Dermis microvascular lymphatic vessel endothelial cell (primary cell): ENCODE results near the gene PYCARD. TPM values are rescaled to one million over a fixed set of nuclear protein-coding genes. Genes with fewer than 3 reads are reported as not detected.
"Not testable (repeated sequence)": the region's sequence is repeated elsewhere in the genome, so short reads cannot be mapped to it uniquely, and the experiment has no call there.

Experiments
- DNase-seq, 2 donors: peaks; one replicate each; pipeline versions ENCODE4 v3.0.0 to v3.0.0-alpha.2; 2010; ENCODE audit warnings: low read depth in 2 of 2
- total RNA-seq: library from RNA; depleted of rRNA; stranded (reverse); fragments of >200 nt; gene quantifications from 2 replicates; pipeline ENCODE4 v1.2.1, GENCODE V29; 2014

PYCARD gene
- total RNA-seq, 1 donor from 2014 or later = 63.3 TPM

DNA sequence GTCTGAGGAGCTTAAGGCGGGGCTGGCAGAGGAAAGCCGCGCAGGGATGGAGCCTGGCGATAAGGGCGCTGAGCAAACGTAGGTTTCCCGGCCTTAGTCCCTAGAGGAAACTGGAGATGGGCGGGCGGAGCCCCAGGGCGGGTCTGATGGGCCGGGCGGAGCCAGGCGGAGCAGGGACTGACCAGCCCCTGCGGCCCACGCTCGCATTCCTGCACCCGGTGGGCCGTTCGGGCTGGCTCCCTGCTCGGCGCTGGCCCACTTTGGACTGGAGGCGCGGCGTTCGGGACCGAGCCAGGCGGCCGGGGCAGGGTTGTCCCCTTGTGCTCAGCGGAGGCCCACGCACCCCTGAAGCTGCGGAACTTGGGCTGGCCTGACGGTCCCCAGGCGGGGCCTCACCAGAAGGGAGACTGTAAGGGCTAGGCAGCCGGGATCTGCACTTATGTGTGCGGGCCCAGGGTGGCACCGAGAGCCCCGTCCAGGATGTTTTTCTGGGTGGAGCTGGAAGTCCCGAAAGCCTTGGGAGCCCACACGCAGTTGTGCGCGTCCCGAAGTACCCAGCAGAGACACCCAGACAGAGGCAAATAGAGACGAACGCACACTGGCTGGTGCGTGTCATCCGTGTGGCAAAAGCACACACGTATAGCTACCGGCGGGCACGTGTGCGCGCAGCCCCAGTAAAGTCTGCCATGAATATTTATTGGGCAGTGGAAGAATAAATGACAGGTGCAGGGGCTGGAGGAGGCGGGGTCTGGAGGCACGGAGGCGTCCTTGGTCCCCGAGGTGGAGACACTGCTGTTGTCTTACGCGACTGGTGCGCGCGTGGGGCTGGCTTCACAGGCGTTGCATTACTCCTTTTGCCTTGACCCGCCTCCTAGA is 13.0 kb upstream of the PYCARD start:
- peak in 1 of 2 donors; percentile 54 for DNase-seq

- no peak for DNase-seq
Observed at GRCh38 chr16:31214708-31215286, 12.2 kb upstream of the PYCARD start.

DNA sequence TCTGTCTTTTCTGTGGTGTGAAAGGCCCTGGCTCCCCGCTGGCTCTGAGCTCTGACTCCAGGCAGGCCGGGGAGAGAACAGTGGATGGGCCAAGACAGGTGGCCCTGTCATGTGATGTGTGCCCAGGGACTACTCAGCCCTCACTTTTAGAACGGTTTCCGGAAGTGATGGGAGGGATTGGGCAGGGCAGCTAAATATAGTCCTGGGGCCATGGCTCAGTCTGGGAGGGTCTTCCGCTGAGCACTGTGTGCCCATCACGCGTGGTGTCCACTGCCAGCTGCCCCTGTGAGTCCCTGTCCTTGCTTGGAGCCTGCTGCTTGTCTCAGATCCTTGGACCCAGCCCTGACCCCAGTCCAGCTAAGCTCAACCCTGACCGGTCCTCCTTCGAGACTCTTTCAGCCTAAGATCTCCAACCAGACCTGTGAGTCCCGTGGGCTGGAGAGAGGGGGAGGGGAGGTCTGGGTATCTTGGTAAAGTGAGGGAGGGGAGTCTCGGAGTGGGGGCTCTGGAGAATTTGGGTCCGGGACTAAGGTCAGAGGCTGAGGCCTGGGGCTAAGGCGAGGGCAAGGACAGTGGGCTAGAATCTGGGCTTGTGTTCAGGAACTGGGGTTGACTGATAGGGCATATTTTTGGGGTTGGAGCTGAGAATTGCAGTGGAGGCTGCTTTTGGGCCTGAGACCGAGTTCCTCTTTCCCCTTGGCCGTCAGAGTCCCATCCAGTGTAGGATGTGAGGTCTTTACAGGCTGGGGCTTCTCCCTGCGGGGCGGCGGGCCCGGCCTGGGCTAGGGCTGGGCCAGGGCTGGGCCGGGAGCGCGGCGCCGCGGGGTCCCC is 11.5 kb upstream of the PYCARD start, which contains the start of gene TRIM72:
TSS of gene TRIM72 (plus strand) at position 243 of the 831 bp plus-strand sequence. CDS start 620 bp downstream, outside the sequence.
- no peak for DNase-seq

DNA sequence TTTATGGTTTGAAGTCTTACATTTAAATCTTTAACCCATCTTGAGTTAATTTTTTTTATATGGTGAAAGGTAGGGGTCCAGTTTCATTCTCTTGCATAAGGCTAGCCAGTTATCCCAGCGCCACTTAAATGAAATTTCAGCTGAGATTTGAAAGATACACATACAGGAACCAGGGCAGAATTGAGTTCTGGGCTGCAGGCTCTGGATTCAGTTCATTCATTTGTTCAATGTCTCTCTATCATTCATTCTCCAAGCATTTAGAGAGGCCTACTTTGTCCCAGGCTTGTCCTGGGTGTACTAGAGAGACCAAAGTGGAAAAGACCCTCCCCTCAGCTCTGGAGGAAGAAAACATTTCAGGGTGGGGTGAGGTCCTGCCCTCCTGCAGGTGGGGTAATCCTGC is 10.8 kb upstream of the PYCARD start:
- DNase-seq = no peak

DNA sequence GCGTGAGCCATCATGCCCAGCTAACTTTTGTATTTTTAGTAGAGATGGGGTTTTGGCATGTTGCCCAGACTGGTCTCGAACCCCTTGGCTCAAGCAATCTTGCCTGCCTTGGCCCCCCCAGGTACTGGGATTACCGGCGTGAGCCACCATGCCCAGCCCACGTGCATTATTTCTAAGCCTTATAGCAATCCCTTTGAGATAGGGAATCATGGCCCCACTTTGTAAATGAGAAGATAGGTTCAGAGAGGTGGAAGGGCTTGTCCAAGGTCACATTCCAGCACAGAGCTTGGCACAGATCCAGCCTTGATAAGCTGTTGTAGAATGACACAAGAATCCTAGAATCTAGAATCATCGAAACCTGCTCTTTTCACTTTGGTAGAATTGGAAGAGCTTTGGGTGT is 4.2 kb upstream of the PYCARD start:
- DNase-seq = no peak

GRCh38 chr16:31204871-31205666 is 2.5 kb upstream of the PYCARD start:
- DNase-seq = no peak

- no peak for DNase-seq
Observed at GRCh38 chr16:31201582-31202413, 762 bp downstream of the PYCARD start.

DNA sequence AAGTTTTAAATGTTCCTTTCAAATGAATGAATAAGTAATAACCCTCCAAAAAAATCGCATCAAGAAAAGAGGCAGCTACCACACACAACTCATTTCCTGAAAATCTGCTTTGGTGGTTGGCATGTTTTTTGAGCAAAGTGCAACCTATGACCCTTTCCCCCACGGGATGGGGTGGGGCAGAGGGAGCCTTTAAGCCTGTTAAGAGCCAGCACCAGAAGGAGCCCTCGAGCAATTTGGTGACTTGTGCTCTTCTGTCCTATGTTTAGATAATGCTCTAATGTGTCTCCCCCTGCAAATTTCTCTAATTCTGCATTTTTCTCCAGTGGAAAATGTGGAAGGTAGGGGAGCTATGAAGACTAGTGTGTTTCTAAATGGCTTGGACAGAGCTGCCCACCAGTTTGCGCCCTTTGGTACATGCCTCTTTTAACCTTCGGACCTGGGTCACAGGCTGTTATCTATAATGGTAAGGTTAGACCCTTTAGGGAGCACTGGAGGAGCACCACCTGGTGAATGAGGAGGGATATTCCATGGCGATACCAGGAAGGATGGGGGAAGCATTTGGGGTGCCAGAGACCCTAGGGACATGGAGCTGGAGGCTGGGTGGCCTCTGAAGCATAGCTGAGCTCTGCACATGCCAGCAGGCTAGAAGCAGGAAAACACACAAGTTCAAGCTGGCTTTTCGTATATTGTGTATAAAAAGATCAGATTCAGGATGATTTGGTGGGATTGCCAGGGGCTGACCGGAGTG is 1.6 kb downstream of the PYCARD start:
- DNase-seq = no peak

DNA sequence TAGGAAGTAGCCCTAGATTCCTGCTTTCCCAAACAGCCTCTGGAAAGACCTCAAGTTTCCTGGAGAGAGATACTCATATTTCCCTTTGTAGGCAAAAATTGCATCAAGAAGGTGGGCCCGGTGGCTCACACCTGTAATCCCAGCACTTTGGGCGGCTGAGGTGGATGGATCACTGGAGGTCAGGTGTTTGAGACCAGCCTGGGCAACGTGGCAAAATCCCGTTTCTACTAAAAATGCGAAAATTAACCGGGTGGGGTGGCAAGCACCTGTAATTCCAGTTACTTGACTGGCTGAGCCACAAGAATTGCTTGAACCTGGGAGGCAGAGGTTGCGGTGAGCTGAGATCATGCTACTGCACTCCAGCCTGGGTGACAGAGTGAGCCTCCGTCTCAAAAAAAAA is 2.4 kb downstream of the PYCARD start:
- not testable (repeated sequence) for DNase-seq

- DNase-seq = no peak
Observed at GRCh38 chr16:31199430-31200041, 3.0 kb downstream of the PYCARD start.

DNA sequence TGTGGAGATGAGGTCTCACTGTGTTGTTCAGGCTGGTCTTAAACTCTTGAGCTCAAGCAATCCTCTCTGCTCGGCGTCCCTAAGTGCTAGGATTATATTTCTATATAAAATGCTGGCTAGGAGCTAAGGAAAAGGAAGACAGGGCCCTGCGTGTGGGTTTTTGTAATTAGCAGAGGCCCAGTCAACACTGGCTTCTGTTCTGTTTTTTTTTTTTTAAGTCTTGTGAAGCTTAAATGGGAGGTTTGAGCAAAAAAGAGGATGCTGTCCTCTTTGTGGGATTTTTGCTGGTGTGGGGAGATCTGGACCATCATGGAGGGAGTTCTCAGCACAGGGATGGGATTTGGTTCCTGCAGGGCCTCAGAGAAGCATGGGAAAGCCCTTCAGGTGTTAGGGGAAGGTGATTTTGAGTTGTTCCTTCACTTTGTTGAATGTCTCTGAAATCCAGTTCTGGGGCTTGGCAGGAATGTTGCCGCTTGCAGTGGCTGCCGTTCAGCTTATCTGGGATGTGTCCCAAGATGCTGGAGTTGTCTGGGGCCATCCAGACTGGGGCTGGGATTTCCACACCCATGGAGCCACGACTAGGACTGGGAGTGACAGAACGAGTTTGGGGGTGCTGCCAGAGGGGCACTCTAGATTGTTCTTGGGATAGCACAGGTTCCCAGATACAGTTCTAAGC is 4.2 kb downstream of the PYCARD start:
- no peak for DNase-seq

DNA sequence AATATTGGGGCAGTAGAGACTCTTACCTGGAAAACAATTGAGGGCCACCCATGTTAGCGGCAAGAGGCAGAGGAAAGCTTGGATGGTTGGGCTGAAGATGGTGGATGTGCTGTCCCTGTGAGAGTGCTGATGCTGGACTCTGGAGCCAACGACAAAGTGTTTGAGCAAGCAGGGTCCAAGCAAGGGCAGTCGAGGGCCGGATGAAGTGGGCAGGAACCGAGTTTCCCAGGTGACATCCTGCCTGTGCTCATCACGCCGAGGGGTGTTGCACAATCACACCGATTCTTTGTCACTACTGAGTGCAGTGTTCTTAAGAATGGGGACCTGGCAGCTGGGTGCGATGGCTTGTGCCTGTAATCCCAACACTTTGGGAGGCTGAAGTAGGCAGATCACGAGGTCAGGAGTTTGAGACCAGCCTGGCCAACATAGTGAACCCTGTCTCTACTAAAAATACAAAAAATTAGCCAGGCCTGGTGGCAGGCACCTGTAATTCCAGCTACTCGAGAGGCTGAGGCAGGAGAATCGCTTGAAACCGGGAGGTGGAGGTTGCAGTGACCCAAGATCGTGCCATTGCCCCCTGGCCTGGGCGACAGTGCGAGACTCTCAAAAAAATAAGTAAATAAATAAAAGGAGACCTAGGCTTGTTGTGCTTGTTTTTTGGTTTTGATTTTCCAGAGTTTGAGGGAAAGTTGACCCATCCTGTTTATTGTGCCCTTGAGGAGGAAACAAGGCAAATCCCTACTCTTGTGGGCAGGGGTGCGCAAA is 6.1 kb downstream of the PYCARD start:
- DNase-seq = no peak

DNA sequence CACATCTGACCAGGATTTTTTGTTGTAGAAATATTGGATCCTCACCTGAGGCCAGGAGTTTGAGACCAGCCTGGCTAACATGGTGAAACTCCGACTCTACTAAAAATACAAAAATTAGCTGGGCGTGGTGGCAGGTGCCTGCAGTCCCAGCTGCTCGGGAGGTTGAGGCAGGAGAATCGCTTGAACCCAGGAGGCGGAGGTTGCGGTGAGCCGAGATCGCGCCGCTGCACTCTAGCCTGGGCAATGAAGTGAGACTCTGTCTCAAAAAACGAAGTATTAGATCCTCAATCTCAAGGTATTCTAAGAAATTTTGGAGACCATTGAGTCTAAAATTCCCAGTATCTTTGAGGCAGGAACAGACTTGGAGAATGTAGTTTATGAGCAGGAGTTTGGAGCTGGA is 6.7 kb downstream of the PYCARD start:
- DNase-seq = not testable (repeated sequence)

DNA sequence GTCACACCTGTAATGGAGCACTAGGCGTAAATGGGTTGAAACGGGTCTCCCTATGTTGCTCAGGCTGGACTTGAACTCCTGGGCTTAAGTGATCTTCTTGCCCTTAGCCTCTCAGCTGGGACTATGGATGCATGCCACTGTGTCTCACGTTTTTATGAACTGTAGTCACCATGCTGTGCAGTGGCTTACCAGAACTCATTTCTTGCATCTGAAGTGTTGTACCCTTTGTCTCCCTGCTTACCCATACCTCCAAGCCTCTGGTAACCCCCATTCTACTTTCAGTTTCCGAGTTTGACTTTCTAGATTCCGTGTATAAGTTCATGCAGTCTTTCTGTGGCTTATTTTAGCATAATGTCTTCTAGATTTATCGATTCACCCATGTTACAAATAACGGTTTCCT is 7.7 kb downstream of the PYCARD start:
- no peak for DNase-seq

- no peak for DNase-seq
Observed at GRCh38 chr16:31193874-31194273, 8.7 kb downstream of the PYCARD start.

GRCh38 chr16:31192856-31193642 is 9.5 kb downstream of the PYCARD start:
- no peak for DNase-seq
